Measurements from ENCODE around the gene DDC. TPM values are rescaled to one million over a fixed set of nuclear protein-coding genes. Genes with fewer than 3 reads are reported as not detected.

DDC gene
- total and polyA plus RNA-seq, 2 donors (not counting 3 experiments of a cell fraction or from before 2014, with no cell fraction given) = not detected

DNA sequence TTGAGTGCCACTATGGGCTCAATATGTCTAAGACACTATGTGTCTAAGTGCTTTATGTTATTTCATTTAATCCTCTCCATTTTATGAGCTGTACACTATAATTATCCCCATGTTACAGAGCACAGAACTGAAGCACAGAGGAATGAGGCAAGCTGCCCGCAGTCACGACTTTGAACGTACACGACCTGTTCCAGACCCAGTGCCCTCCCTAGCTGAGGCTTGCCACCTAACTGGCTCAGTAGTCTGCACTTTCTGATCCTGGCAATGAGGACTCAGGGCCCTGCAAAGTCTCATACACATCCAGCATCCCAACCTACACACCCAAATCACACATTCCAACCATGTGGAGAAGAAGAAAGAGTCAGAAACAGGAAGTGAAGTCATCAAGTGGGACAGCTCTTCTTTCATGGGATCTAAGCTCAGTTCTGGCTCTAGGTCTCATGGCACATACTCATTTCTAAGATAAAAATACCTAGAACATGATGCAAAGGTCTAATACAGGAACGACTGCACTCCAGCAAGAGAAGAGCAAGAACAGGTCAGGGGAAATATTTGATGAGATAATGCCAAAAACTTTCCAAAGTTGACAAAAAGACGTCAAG, 42.4 kb upstream of the DDC start:
- DNase-seq (ENCODE audit: low read depth, low spot score) (no peak), FAIRE-seq (no peak)
- H3K27ac ChIP-seq (ENCODE audit: insufficient read depth, low read depth, low read length) = no peak overlapping the region
- no peak overlapping the region for H3K9ac ChIP-seq (replicated peaks; ENCODE audit: extremely low read depth, insufficient read depth, low read length)
- H4K20me1 ChIP-seq (replicated peaks; ENCODE audit: control insufficient read depth, extremely low read depth, insufficient read depth, low read length) = no peaks in the 10 kb centered on the region
- TF ChIP-seq CTCF (IDR thresholded peaks at IDR 0.05; ENCODE audit: extremely low read depth in 1 of 2, insufficient read depth in 1 of 2, low read depth in 1 of 2, low read length in 2 of 2) (no peak), JUN (IDR thresholded peaks at IDR 0.05; ENCODE audit: borderline replicate concordance, insufficient read depth, insufficient read length, low read depth) (no peak), GATA2 (IDR thresholded peaks at IDR 0.05; ENCODE audit: insufficient read depth, insufficient read length, low read depth, low read length) (no peak), EZH2 (IDR thresholded peaks at IDR 0.05; ENCODE audit: borderline replicate concordance, low read depth, low read length, severe bottlenecking) (no peak), MYC (IDR thresholded peaks at IDR 0.05; ENCODE audit: low read depth, low read length) (no peak), POLR2A (IDR thresholded peaks at IDR 0.05; ENCODE audit: low read depth, low read length) (no peak), POLR2AphosphoS5 (IDR thresholded peaks at IDR 0.05; ENCODE audit: insufficient read depth, low read depth, low read length) (no peak), FOS (IDR thresholded peaks at IDR 0.05; ENCODE audit: borderline replicate concordance, insufficient read depth, low read length) (no peak)
- TF ChIP-seq, protein P1, sequence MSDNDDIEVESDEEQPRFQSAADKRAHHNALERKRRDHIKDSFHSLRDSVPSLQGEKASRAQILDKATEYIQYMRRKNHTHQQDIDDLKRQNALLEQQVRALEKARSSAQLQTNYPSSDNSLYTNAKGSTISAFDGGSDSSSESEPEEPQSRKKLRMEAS (IDR thresholded peaks at IDR 0.05; ENCODE audit: insufficient read depth, insufficient read length) = no peak
- H3K4me2 ChIP-seq (ENCODE audit: insufficient read depth, low read length) = no peak overlapping the region
- H3K79me2 ChIP-seq (ENCODE audit: control insufficient read depth, insufficient read depth, low read length) = peaks cover 10% of the 10 kb centered on the region
- peaks cover 22% of the 10 kb centered on the region for H3K4me1 ChIP-seq (ENCODE audit: control insufficient read depth, extremely low read depth, insufficient read depth, low read length)
- intact Hi-C loops (cut with micrococcal nuclease) = no loop called here
- peaks cover 28 to 51% of the 10 kb centered on the region in 2 experiments for H3K36me3 ChIP-seq (ENCODE audit: control insufficient read depth in 2 of 2, extremely low read depth in 1 of 2, insufficient read depth in 2 of 2, low read length in 2 of 2)
- H2AFZ ChIP-seq (ENCODE audit: low read depth, low read length) = no peak overlapping the region
- H3K9me1 ChIP-seq (replicated peaks; ENCODE audit: control insufficient read depth, extremely low read depth, insufficient read depth, low read length) = no peaks in the 10 kb centered on the region
- dilution Hi-C loops (cut with MboI; ENCODE audit: extremely low pct_ligation_motif_present, low sequenced_read_pairs) = no loop called here
- H3K4me3 ChIP-seq (replicated peaks in 1 of 3; ENCODE audit: insufficient read depth in 1 of 3, low read depth in 1 of 3, low read length in 3 of 3) = no peak overlapping the region
- no peaks in the 10 kb centered on the region for H3K27me3 ChIP-seq (ENCODE audit: control insufficient read depth in 2 of 2, insufficient read depth in 2 of 2, low read length in 2 of 2)
- CTCF ChIA-PET = interaction anchor here (1.0 to 1.2 kb wide), 2 partner anchors 140 to 534 kb away, joined by 3 to 5 read pairs; no protein-coding TSS in a partner anchor
- POLR2A ChIA-PET = interaction anchor here (0.6 kb wide), 1 partner anchor 539 kb away, joined by 3 read pairs; no protein-coding TSS in a partner anchor
- no TSS peak for BruUV-seq (replicated peaks)
- H3K9me3 ChIP-seq (replicated peaks; ENCODE audit: control insufficient read depth, insufficient read depth, low read length) = no peaks in the 10 kb centered on the region
